ENCODE results near the gene WDFY1.

DNA sequence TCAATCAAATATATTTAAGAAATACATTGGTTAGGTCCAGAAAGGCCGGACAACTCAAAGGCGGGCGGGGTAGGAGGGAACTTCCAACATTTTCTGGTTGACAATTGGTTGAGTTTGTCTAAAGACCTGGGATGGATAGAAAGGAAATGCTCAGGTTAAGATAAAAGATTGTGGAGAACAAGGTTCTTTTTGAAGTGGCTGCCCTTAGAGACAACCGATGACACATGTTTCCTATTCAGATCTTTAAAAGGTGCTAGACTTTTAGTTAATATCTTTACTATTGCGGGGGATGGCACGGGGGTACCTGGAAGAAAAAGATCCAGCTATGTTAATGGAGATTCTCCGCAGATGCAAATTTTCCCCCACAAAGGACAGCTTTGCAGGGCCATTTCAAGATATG is 97.7 kb downstream of the WDFY1 start:
- TF ChIP-seq FOXK1 (CRISPR knock-in tag; IDR thresholded peaks at IDR 0.05; ENCODE audit: borderline replicate concordance) (no peak), POLR2A (conservative IDR thresholded peaks at IDR 0.05) (no peak), MTF1 (CRISPR knock-in tag; IDR thresholded peaks at IDR 0.05; ENCODE audit: borderline replicate concordance) (no peak)
- TF ChIP-seq, protein P1, sequence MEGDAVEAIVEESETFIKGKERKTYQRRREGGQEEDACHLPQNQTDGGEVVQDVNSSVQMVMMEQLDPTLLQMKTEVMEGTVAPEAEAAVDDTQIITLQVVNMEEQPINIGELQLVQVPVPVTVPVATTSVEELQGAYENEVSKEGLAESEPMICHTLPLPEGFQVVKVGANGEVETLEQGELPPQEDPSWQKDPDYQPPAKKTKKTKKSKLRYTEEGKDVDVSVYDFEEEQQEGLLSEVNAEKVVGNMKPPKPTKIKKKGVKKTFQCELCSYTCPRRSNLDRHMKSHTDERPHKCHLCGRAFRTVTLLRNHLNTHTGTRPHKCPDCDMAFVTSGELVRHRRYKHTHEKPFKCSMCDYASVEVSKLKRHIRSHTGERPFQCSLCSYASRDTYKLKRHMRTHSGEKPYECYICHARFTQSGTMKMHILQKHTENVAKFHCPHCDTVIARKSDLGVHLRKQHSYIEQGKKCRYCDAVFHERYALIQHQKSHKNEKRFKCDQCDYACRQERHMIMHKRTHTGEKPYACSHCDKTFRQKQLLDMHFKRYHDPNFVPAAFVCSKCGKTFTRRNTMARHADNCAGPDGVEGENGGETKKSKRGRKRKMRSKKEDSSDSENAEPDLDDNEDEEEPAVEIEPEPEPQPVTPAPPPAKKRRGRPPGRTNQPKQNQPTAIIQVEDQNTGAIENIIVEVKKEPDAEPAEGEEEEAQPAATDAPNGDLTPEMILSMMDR (IDR thresholded peaks at IDR 0.05 in 2 of 3, conservative IDR thresholded peaks at IDR 0.05 in 1 of 3; ENCODE audit: insufficient read depth in 2 of 3, low read depth in 1 of 3, low read length in 3 of 3), result no peak

All from K562 (cell line).